Skeletal muscle satellite cell (primary cell): Measurements from ENCODE around the gene HMG20B.

Experiments used
- H3K27me3 ChIP-seq: 2 replicates; pipeline ENCODE4 v1.7.0; 2013; ENCODE audit warnings: low read length; ENCODE audit not compliant: control insufficient read depth, insufficient read depth
- H3K36me3 ChIP-seq: 2 replicates; pipeline ENCODE4 v1.7.0; 2013; ENCODE audit warnings: mild to moderate bottlenecking, control low read depth, low read length; ENCODE audit not compliant: insufficient read depth
- H3K4me1 ChIP-seq: 2 replicates; pipeline ENCODE4 v1.7.0; 2013; ENCODE audit warnings: low read length; ENCODE audit not compliant: control insufficient read depth, insufficient read depth
- H3K4me2 ChIP-seq: 2 replicates; pipeline ENCODE4 v1.7.0; 2013; ENCODE audit warnings: mild to moderate bottlenecking, low read length
- H3K4me3 ChIP-seq: 2 replicates; pipeline ENCODE4 v1.7.0; 2013; ENCODE audit warnings: low read length
- H3K9ac ChIP-seq: 2 replicates; pipeline ENCODE4 v1.7.0; 2013; ENCODE audit warnings: mild to moderate bottlenecking, low read depth, low read length, moderate library complexity
- H3K9me3 ChIP-seq: replicated peaks from 2 replicates; pipeline ENCODE4 v1.7.0; 2013; ENCODE audit warnings: mild to moderate bottlenecking, control low read depth, low read length

The HMG20B gene

GRCh38 chr19:3613818-3614661, 41.3 kb downstream of the HMG20B start:
- no peaks in the 10 kb centered on the region for H3K27me3 ChIP-seq
- no peak overlapping the region for H3K4me3 ChIP-seq
- no peak overlapping the region for H3K9ac ChIP-seq
- peaks cover 16% of the 10 kb centered on the region for H3K36me3 ChIP-seq
- no peak overlapping the region for H3K4me2 ChIP-seq
- H3K9me3 ChIP-seq: no peaks in the 10 kb centered on the region
- H3K4me1 ChIP-seq: no peaks in the 10 kb centered on the region

GRCh38 chr19:3614858-3615505, 42.2 kb downstream of the HMG20B start:
- H3K4me1 ChIP-seq: no peaks in the 10 kb centered on the region
- H3K36me3 ChIP-seq: peaks cover 19% of the 10 kb centered on the region
- no peaks in the 10 kb centered on the region for H3K27me3 ChIP-seq
- no peak overlapping the region for H3K4me2 ChIP-seq
- no peaks in the 10 kb centered on the region for H3K9me3 ChIP-seq
- H3K9ac ChIP-seq: no peak overlapping the region
- H3K4me3 ChIP-seq: no peak overlapping the region

- no peak overlapping the region for H3K9ac ChIP-seq
- H3K4me2 ChIP-seq: no peak overlapping the region
- peaks cover 19% of the 10 kb centered on the region for H3K36me3 ChIP-seq
- H3K4me3 ChIP-seq: no peak overlapping the region
- H3K27me3 ChIP-seq: no peaks in the 10 kb centered on the region
- H3K4me1 ChIP-seq: no peaks in the 10 kb centered on the region
- H3K9me3 ChIP-seq: no peaks in the 10 kb centered on the region
Measured at GRCh38 chr19:3615524-3616135, 42.9 kb downstream of the HMG20B start.

- Histone ChIP-seq H3K4me3 (no peak overlapping the region), H3K4me2 (no peak overlapping the region), H3K27me3 (no peaks in the 10 kb centered on the region), H3K9me3 (no peaks in the 10 kb centered on the region), H3K36me3 (peaks cover 9% of the 10 kb centered on the region), H3K4me1 (no peaks in the 10 kb centered on the region), H3K9ac (no peak overlapping the region)
Measured at GRCh38 chr19:3617463-3617862, 44.7 kb downstream of the HMG20B start.

- Histone ChIP-seq H3K9ac (no peak overlapping the region), H3K27me3 (no peaks in the 10 kb centered on the region), H3K4me2 (no peak overlapping the region), H3K4me1 (no peaks in the 10 kb centered on the region), H3K4me3 (no peak overlapping the region), H3K9me3 (no peaks in the 10 kb centered on the region), H3K36me3 (peaks cover 7% of the 10 kb centered on the region)
Measured at GRCh38 chr19:3618144-3618810, 45.5 kb downstream of the HMG20B start.

GRCh38 chr19:3618811-3619630, 46.3 kb downstream of the HMG20B start:
- Histone ChIP-seq H3K4me1 (no peaks in the 10 kb centered on the region), H3K4me2 (no peak overlapping the region), H3K27me3 (no peaks in the 10 kb centered on the region), H3K9me3 (no peaks in the 10 kb centered on the region), H3K9ac (no peak overlapping the region), H3K4me3 (no peak overlapping the region), H3K36me3 (peaks cover 7% of the 10 kb centered on the region)

GRCh38 chr19:3619631-3620012, 46.9 kb downstream of the HMG20B start:
- Histone ChIP-seq H3K9me3 (no peaks in the 10 kb centered on the region), H3K4me3 (no peak overlapping the region), H3K4me1 (no peaks in the 10 kb centered on the region), H3K9ac (no peak overlapping the region), H3K27me3 (no peaks in the 10 kb centered on the region), H3K36me3 (peaks cover 7% of the 10 kb centered on the region), H3K4me2 (no peak overlapping the region)

- peaks cover 3% of the 10 kb centered on the region for H3K4me1 ChIP-seq
- H3K9me3 ChIP-seq: no peaks in the 10 kb centered on the region
- H3K4me2 ChIP-seq: no peak overlapping the region
- H3K9ac ChIP-seq: no peak overlapping the region
- peaks cover 7% of the 10 kb centered on the region for H3K36me3 ChIP-seq
- H3K27me3 ChIP-seq: no peaks in the 10 kb centered on the region
- H3K4me3 ChIP-seq: no peak overlapping the region
Measured at GRCh38 chr19:3620145-3620816, 47.5 kb downstream of the HMG20B start.

GRCh38 chr19:3620817-3621547, 48.2 kb downstream of the HMG20B start:
- H3K4me2 ChIP-seq: no peak overlapping the region
- no peaks in the 10 kb centered on the region for H3K27me3 ChIP-seq
- H3K9ac ChIP-seq: no peak overlapping the region
- peaks cover 7% of the 10 kb centered on the region for H3K36me3 ChIP-seq
- no peaks in the 10 kb centered on the region for H3K9me3 ChIP-seq
- peaks cover 9% of the 10 kb centered on the region for H3K4me1 ChIP-seq
- H3K4me3 ChIP-seq: no peak overlapping the region

GRCh38 chr19:3621689-3622088, 48.9 kb downstream of the HMG20B start:
- no peaks in the 10 kb centered on the region for H3K27me3 ChIP-seq
- peaks cover 9% of the 10 kb centered on the region for H3K4me1 ChIP-seq
- H3K36me3 ChIP-seq: peaks cover 7% of the 10 kb centered on the region
- no peak overlapping the region for H3K4me3 ChIP-seq
- no peak overlapping the region for H3K9ac ChIP-seq
- H3K4me2 ChIP-seq: no peak overlapping the region
- no peaks in the 10 kb centered on the region for H3K9me3 ChIP-seq
